Hepatocyte (in vitro differentiated cells): Measurements from ENCODE around the gene GARIN3.

Experiments
- EZH2 ChIP-seq: fragments of 200-600 bp; sonication (generic); IDR thresholded peaks from 2 replicates; pipeline ENCODE4 v1.6.1; 2016; ENCODE audit warnings: antibody characterized with exemption, mild to moderate bottlenecking, borderline replicate concordance
- EZH2phosphoT487 ChIP-seq: fragments of 200-600 bp; sonication (generic); IDR thresholded peaks from one replicate; pipeline ENCODE4 v1.6.1; 2018; ENCODE audit warnings: antibody characterized with exemption, mild to moderate bottlenecking, low read depth, moderate library complexity; ENCODE audit not compliant: unreplicated experiment, severe bottlenecking
- TF ChIP-seq, protein P1 (sequence below): fragments of 200-600 bp; sonication (generic); IDR thresholded peaks from 2 replicates; pipeline ENCODE4 v1.5.1; 2016; ENCODE audit warnings: antibody characterized with exemption, mild to moderate bottlenecking; ENCODE audit not compliant: poor library complexity

DNA sequence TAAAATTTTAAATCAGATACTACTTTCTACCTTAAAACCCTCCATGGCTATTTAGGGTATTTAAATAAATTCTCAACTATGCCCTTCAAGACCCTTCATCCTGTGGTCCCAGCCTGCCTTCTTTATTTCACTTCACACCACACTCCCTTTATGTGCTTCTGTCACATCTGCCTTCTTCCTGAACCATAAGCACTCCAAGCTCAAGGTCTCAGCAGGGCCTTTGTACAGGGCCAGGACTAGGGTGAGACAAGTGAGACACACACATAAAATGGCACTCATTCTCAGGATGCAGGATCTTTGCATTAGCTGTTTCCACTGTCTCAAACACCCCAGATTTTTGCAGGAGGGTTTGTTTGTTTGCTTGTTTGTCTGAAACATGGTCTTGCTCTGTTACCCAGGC lies 22.2 kb upstream of the GARIN3 start:
- TF ChIP-seq, protein P1, sequence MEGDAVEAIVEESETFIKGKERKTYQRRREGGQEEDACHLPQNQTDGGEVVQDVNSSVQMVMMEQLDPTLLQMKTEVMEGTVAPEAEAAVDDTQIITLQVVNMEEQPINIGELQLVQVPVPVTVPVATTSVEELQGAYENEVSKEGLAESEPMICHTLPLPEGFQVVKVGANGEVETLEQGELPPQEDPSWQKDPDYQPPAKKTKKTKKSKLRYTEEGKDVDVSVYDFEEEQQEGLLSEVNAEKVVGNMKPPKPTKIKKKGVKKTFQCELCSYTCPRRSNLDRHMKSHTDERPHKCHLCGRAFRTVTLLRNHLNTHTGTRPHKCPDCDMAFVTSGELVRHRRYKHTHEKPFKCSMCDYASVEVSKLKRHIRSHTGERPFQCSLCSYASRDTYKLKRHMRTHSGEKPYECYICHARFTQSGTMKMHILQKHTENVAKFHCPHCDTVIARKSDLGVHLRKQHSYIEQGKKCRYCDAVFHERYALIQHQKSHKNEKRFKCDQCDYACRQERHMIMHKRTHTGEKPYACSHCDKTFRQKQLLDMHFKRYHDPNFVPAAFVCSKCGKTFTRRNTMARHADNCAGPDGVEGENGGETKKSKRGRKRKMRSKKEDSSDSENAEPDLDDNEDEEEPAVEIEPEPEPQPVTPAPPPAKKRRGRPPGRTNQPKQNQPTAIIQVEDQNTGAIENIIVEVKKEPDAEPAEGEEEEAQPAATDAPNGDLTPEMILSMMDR = no peak
- TF ChIP-seq EZH2 (no peak), EZH2phosphoT487 (no peak)
